ENCODE data around the gene EFCC1.

EFCC1 gene

DNA sequence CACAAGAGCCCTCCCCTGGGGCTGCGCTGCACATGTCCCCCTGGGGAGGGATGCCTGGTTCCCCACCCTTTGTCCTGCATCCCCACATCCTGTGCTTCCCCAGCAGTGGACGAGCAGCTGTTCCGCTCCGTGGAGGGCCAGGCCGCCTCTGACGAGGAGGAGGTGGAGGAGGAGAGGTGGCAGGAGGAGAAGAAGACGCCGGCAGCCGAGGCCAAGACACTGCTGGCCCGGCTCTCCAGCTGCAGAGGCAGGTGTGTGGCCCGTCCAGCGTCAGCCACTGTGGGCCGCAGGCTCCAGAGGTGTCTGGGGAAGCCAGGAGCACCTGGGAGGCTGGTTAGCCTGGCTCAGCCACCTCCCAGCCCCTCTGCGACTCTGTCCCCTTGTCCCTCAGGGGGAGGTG lies 31.6 kb downstream of the EFCC1 start:
- no peak for DNase-seq (ENCODE audit: low spot score)

DNA sequence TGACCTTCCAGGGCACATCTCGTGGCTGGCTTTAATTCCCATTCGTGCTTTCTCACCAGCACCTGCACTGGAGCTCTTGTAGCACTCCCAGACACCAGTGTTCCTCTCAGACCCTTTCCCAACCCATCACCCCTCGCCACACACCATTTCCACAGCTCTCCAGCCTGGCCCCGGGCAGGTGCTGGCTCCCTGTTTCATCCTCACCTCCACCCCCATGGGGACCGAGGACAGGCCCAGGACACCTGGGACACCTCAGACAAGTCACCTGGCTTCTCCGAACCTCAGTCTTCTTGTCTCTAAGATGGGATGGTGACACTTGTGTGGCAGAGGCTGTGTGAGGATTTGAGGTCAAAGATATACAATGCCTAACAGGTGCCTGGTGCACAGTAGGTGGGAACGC lies 32.0 kb downstream of the EFCC1 start:
- no peak for DNase-seq (ENCODE audit: low spot score)

DNA sequence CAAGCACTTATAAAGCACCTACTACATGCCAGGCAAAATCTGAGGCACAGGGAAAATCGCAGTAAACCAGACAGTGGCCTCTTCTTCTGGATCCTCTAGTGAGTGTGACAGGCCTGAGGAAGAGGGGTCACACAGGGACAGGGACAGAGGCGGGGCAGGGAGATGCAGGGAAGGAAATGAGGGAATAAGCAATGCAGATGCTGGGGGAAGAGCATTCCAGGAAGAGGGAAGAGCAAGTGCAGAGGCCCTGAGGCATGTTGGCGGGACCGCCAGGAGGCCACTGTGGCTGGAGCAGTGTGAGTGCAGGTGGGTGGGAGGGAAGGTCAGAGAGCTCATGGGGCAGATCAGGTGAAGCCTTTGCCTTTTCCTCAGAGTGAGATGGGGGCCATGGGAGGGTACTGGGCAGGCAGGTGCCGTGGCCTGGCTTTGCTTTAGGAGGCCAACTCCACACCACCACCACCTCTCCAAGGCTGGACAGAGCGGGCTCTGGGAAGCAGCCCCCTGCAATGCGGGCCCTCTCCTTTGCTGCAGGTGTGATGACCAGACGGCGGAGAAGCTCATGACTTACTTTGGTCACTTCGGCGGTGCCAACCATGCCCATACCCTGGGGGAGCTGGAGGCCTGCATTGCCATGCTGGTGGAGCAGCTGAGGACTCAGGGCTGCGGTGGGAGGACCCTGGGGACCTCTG lies 32.7 kb downstream of the EFCC1 start:
- no peak for DNase-seq (ENCODE audit: low spot score)

DNA sequence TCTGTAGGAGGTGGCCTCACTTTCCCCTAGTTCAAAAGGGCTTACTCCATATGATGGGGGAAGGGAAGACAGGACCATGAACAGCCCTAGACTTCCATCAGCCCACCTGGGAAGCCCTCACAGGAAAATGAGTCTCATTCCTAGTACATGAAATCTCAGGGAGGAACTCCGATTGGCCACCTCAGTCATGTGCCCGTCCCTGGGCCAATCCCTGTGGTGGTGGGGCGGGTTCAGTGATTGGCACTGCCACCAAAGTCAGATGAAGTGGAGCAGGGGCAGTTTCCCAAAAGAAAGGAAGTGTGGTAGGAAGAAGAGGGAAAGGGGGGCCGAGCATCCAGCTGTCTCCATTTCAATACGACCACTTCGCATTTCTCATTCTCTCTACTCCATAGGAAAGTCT lies 33.5 kb downstream of the EFCC1 start:
- DNase-seq (ENCODE audit: low spot score), result no peak

DNA sequence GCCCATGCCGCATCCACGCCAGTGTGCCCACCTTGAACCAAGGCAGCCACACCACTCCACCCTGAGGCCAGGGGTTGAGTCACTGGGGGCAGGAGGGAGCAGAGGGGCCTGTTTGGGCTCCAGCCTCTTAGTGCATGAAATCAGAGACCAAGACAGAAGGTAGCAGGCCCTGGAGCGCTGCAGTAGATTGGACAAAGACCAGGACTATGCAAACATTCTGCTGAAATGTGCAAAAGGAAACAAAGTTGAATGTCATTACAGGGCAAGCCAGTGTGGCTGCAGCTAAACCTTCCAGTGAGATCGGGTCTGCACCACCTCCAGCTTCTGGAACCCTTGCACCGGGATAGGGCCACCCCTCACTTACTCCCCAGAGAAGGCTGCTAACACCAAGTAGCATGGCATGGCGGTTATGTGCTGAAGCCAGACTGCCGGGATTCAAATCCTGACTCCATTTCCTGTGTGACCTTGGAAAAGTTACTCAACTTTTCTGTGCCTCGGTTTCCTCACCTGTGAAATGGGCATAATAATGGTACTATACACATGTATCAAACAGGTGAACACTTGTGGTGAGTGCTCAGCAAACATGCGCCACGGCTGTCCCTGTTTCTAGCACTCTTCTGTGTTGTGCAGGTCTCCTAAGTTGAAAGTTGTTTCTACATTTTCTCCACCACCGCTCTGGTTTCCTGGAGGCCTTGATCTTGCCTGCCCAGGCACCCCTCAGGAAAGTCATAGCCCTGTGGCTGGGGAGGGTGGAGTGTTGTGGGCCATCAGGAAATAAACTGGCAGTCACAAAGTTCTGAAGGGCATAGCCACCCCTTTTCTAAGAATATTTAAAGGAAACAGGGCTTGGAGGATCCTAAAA lies 34.5 kb downstream of the EFCC1 start:
- no peak for DNase-seq (ENCODE audit: low spot score)

DNA sequence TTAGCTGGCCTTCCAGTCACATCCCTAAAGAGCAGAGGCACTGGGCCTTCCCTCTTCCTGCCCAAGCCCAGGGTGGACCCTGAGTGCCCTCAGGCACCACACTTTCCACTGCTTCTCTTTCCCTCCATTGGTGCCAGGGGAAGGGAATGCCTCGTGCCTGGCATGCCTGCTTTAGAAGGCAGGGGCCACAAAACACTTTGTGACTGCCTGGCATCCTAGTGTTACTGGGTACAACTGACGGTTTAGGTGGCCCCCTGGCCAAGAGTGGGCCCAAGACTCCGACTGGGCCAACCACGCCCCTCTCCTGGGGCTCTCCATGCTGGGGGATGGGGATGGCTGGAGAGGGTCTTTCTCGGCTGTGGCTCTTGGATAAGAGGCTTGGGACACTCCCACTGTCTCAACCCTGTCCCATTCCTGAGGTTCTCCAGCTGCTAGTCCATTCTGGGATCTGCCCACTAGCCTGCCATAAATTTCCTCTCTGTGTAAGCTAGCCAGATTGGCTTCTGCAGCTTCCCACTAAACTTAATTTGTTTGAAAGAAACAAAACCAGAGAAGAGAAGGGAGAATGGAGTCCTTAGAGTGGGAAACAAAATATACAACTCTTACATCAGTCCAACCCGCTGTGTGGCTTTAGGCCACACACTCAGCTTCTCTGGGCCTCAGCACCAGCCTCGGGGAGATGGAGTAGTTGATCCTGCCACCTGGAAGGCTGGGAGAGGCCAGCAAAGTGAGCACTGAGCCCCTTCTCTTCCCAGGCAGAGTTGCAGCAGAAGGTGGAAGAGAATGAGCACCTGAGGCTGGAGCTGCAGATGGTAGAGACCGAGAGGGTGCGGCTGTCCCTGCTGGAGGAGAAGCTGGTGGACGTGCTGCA lies 35.4 kb downstream of the EFCC1 start:
- no peak for DNase-seq (ENCODE audit: low spot score)

DNA sequence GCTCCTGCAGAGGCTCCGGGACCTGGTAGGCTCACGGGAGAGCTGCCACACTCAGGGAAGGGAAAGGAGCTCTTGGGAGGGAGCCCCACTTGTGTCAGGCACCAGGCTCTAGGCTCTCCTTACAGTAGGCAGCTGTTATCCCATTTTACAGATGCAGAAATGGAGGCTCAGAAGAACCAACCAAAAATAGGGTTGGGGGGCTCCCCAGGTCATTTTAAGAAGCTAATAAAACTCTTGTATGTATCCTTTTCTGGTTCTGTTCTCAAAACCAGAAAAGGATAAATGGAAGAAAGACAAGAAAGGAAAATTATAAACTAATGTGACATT lies 36.0 kb downstream of the EFCC1 start:
- DNase-seq (ENCODE audit: low spot score), result no peak

DNA sequence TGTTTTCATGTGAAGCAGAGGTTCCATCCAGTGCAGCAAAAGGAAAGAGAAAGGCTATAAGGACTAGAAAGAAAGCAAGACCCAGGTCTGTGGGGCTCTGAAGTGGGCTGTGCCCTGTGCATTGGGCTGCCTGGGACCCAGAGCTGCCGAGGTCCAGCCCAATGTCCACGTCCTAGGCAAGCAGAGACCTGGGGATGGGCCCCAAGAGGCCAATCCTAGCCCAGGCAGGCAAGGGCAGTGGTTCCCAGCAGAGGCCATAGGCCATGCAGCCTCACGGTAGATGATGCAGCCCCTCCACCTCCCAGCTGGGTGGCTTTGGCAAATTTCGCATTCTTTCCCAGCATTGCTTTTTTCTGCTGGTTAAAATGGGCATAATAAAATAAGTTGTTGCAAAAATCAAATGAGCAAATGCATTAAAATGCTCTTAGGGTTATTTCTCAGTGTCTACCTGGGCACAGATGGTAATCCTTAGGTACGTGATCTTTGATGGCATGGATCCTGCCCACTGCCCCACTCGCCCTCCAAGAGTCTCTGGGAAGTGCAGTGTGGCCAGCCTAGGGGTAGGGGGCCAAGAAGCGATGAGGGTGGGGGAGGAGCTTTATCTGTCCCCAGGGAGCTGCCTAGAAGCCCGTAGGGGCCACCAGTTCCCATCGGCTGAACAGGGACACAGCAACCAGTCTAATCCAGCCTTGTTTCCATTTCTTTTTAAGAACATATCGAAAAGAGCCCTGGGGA lies 37.2 kb downstream of the EFCC1 start:
- DNase-seq (ENCODE audit: low spot score), result no peak

DNA sequence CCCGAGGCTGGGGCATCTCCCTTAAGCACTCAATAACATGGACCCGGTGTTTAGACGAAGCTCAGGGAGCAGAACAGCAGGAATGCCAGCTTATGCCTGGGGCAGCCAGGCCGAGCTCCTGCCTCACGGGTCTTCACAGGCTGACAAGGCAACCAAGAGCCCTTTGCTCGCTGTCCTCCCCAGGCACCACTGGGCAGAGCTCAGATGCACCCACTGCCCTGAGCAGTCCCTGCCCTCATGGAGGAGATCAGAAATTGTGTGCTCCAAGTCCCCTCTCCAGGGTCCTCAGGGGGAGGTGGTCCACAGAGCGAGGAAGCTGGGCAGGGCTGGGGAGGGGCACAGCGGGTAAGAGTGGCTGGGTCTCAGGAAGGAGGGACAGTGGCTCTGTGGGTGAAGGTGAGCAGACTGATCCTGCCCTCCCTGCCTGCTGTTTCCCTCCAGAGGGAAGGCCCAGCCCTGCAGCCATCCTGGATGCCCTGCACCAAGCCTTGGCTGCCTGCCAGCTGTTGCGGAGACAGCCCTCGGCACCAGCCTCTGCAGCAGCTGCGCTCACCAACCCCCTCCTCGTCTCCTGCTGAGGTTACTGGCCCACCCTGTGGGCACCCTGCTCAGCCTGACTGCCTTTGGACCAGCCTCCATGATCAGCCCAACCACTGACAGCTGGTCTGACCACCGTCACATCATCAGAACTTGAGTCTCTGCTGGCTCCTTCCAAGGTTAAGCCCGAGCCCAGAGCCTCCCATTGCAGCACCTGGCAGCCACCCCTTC lies 38.4 kb downstream of the EFCC1 start:
- peak; percentile 22 for DNase-seq (ENCODE audit: low spot score)

DNA sequence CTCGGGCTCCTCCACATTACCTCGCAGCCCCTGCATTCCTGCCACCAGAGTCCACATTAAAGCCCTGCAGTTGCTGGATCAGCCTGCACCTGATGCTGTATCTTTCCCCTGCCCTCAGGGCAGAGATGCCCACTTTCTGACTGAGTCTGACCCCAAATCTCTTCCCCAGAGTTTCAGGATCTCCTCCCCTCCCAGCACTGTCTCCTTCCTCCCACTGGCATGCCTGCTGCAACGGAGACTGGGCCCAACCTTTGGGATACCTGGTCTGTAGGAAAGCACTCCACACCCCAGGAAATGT lies 38.9 kb downstream of the EFCC1 start:
- DNase-seq (ENCODE audit: low spot score), result no peak

DNA sequence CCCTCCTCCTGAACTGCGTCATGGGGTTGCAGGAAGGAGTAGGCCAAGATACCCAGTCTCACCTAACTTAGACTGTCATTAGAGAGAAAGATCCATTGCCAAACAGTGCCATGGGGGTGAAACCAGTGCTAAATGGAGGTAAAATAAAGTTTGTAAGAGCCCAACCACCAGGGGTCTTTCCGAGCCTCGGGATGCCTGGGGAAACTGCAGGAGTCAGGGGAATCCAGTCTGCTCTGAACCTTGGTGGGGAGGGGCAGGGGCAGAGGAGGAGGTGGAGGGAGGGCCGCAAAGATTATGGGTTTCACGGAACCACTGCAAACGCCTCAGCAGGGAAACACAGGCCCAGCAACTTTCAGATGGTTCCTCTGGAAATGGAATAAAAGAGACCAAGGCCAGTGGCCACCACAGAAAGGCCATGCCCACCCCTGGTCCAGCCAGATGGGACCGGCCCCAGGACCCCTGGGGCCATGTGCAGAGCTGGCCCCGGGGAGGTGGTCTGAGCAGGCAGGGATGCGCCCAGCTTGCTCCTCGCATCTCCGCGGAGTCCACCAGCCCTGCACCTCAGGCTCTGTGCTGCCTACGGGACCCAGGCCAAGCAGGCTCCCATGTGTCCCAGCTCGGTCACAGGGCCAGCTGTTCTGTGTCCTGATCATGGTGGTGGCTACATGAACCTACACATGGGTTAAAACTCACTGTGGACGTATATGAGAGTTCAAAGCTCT lies 39.6 kb downstream of the EFCC1 start:
- no peak for DNase-seq (ENCODE audit: low spot score)

DNA sequence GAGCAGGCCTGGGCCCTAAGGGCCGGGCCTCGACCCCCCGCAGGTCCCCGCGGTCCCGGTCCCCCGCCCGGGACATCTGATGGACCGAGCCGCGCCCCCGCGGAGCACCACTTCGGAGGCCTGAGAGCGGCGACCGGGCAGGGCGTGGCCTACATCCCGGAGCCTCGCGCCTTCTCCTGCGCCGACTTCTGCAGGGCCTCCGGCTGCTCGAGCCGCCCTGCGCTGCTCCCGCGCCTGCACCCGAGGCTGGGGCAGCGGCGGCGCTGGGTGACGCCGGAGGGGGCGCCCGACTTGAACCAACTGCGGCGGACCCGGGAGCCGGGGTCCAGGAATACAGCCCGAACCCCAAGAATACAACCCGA lies 44.6 kb downstream of the EFCC1 start:
- DNase-seq (ENCODE audit: low spot score), result no peak

DNA sequence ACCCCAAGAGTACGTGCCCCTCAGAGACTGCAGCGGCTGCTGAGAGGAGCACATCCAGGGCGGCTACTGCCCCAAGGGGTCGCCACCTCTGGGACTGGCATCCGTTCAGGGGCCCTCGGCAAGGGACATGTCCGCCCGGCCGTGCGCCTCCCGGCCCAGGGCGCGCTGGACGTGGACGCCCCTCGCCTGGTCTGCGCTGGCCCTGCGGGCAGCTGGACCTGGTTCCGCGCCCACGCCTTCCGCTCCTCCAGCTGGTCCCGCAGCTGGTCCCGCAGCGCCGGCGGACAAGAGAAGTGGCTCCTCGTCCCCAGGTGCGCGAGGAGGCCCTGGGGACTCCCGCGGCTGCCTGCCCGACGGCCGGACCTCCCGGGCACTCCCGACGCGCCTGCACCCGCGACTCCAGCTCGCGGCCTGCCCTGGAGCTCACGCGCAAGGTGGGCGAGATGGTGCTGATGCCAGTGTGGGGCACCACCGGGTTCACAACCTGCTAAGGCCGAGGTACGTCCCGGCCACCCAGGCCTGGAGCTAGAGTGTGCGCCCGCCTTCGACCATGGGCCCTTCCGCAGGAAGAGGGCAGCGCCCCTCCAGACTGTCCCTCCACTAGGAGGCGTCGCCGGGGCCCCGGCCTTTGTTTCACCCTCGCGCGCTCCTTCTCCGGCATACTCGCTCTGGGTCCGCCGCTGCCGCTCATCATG lies 45.1 kb downstream of the EFCC1 start:
- no peak for DNase-seq (ENCODE audit: low spot score)

DNA sequence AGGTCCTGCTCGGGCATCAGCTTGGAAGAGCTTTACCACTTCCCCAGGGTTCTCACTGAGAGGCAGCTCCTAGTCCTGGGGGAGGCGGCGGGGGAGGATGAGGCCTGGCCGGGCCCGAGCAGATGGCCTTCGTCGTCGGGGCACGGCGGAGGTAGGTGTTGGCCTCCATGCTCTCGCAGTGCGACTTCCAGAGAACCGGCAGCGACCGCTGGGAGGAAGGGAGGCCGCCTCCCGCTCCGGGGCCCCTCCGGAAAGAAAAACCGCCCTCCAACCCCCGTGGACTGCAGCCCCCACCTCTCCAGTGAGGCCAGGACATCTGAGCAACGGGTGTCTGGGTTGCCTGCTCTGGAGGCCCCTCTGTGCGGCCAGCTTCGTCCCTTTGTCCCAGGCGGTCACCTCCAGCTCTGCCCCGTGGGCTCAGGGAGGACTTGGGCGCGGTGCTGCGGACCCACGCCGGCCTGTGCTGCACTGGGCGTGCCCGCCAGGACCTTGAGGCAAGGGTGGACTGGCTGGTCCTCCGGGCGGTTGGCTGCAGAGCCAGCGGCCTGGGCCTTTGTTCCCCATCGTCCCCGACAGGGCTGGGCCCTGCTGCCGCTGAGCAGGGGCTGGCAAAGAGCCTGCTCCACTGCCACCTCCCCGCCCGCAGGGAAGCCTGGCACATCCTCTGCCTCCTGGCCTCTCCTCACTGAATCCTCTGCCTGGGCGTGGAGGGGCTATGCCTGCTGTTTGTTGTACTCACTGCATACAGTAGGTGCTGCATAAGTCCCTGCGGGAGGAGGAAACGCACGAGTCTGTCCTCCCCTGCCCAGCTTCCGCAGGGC lies 45.8 kb downstream of the EFCC1 start:
- DNase-seq (ENCODE audit: low spot score), result no peak

DNA sequence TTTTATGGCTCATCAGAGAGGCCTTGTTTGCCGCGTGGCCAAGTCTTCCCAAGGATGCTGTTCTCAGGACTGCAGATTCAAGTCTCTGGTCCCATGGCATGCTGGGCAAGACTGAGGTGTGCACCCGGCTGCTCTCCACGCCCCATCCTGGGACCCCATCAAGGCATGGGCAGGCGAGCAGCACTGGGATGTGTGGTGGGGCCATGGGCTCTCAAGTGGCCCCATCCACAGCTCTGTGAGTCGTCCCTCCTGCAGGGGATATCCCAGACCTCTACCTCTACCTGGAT lies 46.4 kb downstream of the EFCC1 start:
- DNase-seq (ENCODE audit: low spot score), result no peak

DNA sequence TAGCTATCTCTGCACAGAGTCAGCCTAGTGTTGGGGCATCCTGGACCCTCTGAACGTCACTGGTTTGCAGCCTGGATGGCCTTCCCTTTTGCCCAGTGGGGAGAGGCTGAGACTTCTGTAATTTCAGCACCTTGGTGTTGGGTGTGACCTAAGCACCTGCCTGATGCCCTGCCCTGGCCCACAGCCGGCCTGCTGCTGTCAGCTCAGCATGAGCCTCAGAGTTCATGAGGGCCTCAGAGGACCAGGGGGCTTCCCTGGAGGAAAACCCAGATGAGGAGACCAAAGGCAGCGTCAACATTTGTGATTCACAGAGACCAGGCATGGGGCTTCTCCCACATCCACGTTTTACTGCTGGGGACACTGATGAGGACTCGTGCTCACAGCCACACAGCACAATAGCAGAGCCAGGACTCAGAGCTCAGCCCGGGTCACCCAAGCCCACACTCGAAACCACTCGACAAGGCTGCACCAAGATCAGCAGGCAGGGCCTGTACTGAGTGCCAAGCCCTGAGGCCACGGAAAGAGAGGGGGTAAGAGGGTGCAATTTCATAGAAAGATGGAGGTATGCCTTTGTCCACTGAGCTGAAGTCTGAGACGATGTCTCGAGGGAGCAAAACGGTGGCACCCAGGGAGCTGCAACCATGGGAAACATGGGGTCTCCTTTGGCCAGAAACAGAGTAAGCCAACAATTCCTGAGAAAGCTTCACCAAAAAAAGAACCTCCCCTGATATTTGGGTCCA lies 49.6 kb downstream of the EFCC1 start:
- no peak for DNase-seq (ENCODE audit: low spot score)

DNA sequence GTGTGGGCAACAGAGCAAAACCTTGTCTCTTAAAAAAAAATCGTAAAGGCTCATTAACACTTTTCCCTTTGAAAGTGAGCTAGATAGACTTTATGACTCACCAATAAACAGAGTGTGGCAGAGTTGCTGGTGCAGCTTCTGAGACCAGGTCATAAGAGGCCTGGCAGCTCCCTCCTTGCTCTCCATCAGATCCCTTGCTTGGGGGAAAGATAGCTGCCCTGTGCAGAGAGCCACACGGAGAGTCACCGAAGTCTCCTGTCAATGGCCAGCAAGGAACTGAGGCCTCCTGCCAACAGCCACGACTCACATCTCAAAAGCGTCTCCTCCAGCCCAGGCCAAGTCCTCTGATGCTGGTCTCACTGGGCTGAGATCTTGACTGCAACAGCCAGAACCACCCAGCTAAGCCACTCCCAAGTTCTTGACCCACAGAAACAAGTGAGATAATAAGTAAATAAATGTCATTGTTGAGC lies 50.8 kb downstream of the EFCC1 start:
- no peak for DNase-seq (ENCODE audit: low spot score)

DNA sequence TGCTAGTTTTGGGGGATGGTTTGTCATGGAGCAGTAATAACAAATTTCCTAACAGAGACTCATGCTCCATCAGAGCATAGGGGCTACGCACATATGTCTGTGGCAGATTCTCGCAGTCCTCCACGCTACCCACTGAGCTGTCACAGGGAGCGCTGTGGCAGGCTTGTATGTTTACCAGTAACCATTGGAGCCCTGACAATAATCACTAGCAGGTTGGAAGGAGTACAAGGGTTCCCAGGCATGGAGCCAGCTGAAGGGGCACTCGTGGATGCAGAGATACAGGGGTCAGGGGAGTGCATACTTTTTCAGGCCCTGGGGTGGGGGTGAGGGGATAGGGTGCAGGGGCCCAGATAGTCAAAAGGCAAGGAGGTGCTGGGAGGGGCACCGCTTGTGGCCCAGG lies 51.6 kb downstream of the EFCC1 start:
- DNase-seq (ENCODE audit: low spot score), result no peak

Measured in SK-N-DZ (cell line).